ENCODE results near the gene IL26.
"Not testable (repeated sequence)": the region's sequence is repeated elsewhere in the genome, so short reads cannot be mapped to it uniquely, and the experiment has no call there.

IL26 gene

DNA sequence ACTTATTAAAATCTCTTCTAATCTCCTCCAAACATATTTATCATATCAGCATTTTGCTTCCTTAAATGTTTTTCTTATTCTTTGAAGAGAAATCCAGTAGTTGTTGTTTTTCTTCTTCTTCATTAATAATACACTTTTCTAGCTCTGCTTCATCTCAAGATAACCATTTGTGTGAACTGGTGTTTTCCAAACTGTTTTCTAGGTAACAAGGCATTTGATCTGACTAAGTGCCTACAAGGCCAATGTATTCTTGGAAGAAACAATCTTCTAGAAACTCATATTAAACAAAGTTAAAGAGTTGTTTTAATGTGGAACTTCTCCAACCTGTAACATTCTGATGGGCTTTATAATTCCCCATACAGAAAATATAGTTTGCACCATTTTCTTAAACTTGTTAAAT lies 35.3 kb downstream of the IL26 start:
- DNase-seq, result no peak

DNA sequence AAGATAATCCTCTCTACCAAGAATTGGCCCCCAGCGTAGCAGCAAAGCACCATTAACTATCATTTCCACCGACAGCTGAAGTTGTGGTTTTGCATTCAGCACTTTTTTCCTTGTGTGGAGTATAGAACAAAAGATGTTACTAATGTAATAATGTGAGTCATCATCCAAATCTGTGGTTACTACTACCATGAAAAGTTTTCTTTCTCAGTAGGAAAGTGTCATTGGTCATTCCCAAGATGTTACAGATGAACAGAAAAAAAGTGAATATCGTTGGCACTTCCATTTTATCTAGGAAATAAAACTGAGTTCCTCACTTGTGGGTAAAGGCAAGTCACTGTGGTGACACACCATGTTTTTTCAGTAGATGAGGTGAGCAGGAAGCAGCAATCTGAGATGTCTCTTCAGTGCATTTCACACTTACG lies 35.8 kb downstream of the IL26 start:
- DNase-seq, result no peak

DNA sequence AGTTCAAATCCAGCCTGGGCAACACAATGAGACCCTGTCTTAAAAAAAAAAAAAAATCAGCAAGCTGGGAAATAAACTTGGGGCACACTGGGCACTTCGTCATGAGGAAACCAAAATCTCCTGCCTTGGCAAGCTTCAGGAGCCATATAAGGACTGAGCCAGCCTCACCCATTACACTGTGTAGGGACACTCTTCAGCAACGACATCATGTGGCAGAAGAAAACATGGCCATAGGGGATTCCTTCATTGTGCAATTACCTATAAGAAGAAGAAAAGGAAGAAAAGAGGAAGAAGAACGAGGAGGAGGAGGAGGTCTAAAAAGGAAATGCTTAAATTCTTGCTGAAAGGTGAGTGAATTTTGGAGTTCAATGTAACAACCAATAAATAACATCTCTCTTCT lies 40.0 kb downstream of the IL26 start:
- no peak for DNase-seq

DNA sequence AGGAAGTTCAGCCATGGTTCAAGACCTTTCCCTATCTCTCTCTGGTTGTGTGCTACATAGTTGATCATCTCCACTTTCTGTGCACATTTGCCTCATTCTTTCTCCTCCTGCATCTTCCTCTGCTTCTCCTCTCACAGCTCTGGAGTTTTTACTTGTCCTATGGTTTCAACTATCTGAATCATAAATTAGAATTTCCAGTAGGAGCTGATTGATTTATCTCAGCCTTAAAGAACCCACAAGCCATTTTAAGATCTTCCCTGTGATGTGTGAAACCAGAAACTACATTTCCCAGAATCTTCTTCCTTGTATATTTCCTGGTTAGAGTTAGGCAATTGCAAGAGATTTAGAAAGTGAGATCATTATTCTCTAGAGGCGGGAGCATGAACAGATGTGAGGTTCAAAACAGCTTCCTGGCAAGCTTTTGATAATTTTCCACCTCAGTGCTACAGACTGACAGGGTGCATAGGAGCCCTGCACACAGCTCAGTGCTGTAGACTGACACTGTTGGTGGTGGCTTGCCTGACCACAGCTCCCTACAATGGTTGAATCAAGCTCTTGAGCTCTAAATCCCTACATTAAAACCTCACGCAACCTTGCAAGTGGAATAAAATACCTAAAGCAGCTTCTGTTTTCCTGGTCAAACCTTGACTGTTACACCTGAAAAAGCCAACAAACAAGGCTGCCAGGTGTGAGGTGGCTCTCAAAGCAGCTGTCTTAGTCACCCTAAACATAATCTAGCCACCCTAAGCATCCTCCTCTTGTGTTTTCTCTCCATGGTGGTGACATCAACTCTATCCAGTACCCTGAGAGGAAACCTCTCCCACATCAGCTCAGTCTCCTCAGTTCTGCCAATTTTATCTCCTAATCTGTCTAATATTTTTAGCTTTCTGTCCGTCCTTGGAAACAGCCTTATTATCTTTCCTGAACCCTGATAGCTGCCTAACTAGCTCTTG lies 44.5 kb downstream of the IL26 start:
- no peak for DNase-seq

DNA sequence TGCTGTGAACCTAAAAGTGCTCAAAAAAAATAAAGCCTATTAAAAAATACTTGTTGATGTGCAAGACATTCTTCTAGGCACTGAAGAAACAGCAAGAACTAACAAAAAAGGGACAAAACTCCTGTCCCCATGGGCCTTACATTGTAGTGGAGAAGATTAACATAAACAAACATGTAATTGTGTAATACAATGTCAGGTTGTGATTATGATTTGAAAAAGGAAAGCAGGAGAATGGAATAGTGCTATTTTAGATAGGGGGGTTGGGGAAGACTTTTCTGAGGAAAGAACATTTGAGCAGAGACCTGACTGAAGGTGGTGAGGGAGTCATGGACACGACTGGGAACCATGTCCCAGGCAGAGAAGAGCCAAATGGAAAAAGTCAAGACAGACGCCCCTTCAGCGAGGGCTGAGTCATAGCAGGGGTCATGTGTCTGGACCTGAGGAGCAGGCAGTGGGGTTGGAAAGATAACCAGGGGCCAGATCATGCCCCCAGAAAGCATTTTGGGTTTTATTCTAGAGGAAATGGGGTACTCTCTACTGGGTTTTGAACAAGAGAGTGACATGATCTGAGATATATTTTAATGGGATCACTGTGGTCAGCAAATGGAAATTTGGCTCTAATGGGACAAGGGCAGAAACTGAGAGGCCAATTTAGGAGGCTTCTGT lies 46.7 kb downstream of the IL26 start:
- no peak for DNase-seq

DNA sequence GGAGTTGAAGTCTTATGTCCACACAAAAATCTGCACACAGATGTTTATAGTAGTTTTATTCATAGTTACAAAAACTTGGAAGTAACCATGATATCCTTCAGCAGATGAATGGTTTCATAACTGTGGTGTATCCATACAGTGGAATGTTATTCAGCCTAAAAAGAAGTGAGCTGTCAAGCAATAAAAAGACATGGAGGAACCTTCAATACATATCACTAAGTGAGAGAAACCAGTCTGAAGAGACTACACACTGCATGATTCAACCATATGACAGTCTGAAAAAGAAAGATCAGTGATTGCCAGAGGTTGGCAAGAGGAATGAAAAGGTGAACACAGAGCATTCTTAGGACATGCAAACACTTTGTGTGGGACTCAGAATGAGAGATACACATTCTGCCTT lies 47.4 kb downstream of the IL26 start:
- no peak for DNase-seq

DNA sequence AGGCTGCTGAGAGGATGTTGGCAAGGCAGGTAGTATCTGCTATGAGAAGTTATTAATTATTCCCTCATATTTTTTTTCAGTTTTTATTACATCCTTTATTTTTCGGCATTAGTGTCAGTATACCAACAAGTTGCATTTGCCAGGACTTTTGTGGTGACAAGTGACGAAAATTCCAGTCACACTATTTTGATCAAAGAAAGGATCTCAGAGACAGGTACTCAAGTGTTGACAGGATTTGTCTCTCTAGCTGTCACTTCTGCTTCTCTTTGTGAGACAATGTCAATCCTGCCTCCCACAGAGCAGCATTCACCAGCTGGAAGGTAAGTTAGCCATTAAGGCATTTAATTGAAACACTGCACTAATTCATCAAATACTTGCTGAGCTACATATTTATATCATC lies 48.0 kb downstream of the IL26 start:
- DNase-seq, result no peak

DNA sequence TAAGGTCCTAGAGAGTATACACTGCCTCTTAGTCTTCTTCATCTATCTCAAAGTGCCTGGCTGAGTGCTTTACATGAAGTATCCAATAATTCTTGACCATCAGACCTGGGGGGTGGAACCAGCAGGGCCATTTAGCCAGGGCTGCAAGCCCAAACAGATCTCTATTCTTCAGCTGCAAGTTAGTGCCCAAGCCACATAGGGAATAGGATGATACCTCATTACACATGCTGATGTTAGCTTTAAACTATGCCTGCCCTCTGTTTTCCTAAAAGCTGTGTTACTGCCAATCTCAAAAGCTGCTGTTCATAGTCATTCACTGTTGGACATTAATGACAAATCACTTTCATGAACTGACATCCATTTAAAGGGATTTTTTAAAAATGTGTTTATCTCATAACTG lies 49.4 kb downstream of the IL26 start:
- no peak for DNase-seq

DNA sequence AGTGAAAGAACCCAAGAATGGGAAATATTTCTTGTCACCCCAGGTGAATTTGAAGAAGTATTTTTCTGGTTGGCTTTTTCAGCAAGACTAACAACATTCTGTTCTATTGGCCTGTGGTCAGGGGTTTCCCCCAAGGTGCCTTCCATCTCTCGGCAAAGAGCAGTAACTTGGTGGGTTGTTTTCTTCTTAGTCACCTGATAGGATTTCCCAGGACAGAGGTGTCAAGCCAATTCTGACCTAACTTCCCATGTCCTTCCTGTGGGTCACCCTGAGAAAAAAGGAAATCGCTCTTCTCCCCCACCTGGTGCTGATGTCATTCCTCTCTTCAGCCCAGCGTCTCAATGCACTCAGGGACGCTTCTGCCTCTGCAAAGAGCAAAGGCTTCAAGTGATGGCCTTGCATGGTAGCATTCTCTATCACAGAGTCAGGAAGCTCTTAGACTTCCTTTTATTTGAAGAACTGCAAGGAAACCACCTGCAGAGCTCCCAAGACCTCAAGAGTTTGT lies 50.0 kb downstream of the IL26 start:
- DNase-seq, result no peak

DNA sequence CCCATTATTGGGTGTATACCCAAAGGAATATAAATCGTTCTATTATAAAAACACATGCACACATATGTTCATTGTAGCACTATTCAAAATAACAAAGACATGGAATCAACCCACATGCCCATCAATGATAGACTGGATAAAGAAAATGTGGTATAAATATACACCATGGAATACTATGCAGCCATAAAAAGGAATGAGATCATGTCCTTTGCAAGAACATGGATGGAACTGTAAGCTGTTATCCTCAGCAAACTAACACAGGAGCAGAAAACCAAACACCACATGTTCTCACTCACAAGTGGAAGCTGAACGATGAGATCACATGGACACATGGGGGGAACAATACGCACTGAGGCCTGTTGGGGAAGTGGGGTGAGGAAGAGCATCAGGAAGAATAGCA lies 50.8 kb downstream of the IL26 start:
- DNase-seq, result not testable (repeated sequence)

DNA sequence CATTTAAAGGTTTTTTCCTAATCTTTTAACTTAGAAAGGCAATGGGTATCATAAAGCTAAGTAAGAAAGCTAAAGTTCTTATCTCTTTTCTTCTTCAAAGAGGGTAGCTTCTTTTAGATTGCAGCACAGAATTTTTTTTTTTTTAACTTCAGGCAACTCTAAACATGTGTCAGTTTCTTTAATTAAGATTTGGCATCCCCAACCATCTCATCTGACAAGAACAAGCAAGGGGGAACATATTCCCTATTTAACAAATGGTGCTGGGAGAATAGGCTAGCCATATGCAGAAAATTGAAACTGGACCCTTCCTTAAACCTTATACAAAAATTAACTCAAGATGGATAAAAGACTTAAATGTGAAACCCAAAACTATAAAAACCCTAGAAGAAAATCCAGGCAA lies 51.8 kb downstream of the IL26 start:
- no peak for DNase-seq

DNA sequence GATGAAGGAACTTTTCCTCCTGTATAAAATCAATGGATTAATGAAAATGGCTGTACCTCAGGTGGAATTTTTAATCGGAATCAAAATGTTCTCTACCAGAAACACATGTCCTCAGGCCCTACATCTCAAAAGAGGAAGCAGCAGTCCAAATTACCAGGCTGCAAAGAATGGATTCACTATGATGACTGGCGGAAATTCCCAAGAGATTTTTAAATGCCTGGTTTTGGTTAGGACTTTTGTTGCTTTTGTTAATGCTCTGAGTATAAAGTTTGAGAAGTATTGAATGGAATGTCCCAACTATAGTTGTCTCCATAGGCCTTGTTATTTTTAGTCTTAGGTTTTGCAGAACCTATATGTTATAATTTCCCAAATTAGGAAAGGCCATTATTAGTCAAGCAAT lies 54.9 kb downstream of the IL26 start:
- DNase-seq, result no peak

DNA sequence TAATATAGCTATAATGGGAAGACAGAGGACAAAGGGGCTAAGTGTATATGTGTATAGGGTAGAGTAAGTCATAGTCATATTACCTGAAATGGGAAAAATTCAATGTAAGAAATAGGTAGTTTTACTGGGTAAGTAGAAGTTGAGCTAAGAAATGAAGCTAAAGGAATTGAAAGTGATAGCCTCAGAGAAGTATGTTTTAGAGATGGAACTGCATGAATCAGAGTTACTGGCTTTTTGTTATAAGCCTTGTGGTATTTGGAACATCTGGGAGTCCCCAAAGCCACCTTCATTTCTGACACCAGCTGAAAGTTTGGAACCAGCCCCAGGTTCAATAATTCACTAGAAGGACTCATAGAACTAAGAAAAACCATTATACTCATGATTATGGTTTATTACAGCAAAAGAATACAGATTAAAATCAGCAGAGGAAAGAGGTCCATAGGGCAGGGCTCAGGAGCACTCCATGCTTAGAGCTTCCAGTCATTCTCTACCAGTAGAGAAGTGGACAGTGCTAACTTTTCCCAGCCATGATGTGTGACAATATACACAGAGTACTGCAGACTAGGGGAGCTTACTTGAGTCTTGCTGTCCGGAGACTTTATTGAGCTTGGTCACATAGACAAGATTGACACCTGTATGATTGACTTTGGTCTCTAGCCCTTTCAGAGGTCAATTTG lies 56.3 kb downstream of the IL26 start:
- no peak for DNase-seq

DNA sequence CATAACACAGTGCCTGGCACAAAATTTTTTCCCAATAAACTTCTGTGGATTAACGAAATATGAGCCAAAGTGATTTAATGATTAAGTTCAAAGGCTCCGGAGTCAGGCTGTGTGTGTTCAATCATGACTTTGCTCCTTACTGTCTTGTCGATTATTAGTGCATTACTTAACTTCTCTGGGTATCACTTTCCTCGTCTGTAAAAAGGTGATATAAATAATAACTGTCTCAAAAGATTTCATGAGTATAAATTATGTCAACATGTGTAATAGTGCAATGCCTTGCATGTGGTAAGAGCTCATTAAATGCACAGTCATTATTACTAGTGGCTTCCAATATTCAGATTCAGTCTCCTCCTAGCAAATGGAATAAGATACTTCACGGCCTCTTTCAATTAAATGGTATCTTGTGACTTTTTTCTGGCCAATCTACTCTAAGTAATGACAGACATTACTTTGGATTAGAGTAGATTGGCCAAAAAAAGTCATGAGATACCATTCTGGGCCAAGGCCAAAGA lies 59.2 kb downstream of the IL26 start:
- no peak for DNase-seq

DNA sequence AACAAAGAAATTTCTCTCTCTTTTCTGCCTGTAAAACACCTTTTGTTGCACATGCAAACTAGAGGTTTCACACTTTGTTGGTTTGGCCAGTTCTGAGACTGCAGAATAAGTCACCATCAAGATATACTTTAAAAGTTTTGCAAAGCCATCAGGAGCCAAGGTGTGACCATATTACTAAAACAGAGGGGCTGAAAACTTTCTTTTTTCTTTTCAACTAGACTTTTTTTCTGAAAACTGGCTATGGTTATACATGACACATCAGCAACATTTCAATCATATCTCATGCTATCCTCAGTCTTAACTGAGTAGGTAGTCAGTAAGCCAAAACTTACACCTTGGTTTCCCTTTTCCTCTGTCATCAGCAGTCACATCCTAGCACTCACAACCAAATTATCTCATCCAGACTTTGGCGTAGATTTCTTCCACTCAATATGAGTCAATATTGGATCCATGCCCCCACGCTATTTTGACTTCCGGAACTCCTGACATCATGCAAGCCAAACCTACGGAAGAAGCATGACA lies 62.0 kb downstream of the IL26 start:
- DNase-seq, result no peak

DNA sequence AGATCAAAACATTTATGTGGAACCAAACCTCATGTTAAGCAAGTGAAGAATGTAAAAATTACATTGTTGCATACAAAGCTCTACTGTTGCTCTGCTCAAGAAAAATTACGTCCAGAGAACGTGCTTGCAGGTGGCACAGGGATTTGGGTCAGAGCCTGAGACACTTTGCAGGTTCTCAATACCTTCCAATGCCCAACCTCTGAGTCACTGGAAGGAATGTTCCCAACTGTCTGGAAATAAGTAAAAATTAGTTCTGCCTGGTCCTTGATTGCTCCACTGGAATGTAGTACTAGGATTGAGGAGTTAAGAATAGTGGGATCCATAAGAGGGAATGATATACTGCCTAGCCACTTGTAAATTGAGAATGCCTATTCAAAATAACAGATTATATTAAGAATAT lies 63.2 kb downstream of the IL26 start:
- DNase-seq, result no peak

DNA sequence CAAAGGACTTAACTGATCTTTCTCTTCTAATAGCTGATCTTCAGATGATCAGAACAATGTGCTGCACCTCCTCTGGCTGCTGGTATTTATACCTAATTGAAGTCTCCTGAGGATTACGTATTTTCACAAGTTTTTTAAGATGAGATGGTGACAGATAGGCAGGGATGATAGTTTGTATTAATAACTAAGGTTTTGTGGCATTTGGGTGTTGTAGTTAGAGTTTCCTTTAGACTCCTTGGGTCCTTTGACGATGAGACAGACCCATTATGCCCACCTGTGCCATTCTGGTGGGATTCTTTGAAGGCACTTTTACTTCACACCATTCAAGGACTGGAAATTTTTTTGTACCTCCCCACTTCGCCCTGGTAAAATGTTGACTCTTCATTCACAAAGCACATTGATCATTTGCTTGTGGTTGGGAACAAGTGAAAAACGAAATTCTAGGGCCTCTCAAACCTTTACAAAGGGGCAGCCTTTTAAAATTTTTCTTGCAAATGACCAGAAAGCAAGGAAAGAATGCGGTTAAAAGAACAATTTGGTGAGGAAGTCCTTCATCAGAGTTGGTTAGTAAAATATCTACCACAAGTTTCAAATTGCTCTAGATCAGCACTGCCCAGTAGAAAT lies 65.8 kb downstream of the IL26 start, which contains the start of gene IFNG:
TSS of gene IFNG (minus strand) at position 60 of the 624 bp plus-strand sequence. CDS start 125 bp downstream, outside the sequence.
- no peak for DNase-seq

DNA sequence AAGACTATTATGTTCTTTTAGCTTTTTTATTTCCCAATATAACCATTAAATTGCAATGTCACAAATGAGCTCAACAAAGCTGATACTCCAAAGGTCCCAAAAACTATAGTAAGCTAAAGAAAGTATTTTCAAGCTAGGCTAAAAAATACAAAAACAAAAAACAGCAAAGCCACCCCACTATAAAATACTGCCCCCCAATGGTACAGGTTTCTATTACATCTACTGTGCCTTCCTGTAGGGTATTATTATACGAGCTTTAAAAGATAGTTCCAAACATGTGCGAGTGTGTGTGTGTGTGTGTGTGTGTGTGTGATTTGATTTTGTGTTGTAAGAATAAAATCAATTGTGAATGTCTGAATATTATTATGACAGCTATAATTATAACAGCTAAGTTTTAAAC lies 67.2 kb downstream of the IL26 start:
- peak; percentile 17 for DNase-seq

DNA sequence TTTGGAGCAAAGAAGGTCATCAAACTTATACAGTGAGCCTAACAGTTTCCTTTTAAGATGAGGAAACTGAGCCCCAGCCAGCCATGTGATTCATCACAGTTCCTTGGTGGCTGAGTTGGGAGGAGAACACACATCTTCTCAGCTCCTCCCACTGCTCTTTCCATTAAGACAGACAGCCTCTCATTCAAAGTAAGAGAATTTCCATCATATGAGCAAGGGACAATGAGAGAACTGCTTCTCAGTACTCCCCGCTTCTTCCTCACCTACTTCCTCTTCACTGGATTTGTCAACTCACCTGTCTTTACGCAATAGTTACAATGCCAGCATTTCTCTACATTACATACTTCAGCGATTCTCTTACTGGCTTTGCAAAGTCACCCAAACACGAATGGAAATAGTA lies 68.2 kb downstream of the IL26 start:
- no peak for DNase-seq

DNA sequence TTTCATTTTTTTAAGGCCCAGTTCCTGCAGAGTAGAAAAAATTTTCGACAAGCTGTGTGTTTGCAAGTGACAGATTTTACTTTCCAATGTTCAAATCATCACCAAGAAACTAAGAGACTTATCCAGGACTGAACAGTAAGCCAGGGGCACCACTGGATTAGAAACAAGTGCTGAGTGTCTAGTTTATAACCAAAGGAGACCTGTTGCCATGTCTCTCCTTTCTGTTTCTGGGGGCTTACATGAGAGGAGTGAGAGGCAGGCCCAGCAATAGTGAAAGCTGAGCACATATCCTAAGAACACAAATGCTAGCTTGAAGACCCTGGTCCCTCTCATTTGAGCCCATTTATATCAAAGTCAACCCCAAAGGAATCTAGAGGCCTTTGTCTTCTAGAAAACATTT lies 69.0 kb downstream of the IL26 start:
- DNase-seq, result no peak

DNA sequence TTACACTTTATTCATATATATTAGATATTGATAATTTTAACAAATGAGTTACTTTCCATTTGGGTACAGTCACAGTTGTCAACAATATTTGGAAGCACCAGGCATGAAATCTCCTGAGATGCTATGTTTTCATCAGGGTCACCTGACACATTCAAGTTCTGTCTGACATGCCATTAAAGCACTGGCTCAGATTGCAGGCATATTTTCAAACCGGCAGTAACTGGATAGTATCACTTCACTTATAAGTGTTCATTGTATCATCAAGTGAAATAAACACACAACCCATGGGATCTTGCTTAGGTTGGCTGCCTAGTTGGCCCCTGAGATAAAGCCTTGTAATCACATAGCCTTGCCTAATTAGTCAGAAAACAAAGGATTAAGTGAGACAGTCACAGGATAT lies 70.8 kb downstream of the IL26 start:
- no peak for DNase-seq

All from NCI-H748 treated with DMSO at 0.1 percent for 48 hours (cell line).